ENCODE measurements around the gene BHLHE40.

Gene BHLHE40

GRCh38 chr3:4979428-4980228 is at the start of gene BHLHE40:
Gene BHLHE40, plus strand, starts transcription at chr3:4979437. Its CDS starts 282 bp downstream, at chr3:4979719.
- DNase-seq (ENCODE audit: low read depth in 2 of 2): no peak

- no peak for DNase-seq (ENCODE audit: low read depth in 2 of 2)
Observed at GRCh38 chr3:4930501-4930900, 48.7 kb upstream of the BHLHE40 start.

- DNase-seq (ENCODE audit: low read depth in 2 of 2): no peak
Observed at GRCh38 chr3:4934050-4934449, 45.2 kb upstream of the BHLHE40 start.

DNA sequence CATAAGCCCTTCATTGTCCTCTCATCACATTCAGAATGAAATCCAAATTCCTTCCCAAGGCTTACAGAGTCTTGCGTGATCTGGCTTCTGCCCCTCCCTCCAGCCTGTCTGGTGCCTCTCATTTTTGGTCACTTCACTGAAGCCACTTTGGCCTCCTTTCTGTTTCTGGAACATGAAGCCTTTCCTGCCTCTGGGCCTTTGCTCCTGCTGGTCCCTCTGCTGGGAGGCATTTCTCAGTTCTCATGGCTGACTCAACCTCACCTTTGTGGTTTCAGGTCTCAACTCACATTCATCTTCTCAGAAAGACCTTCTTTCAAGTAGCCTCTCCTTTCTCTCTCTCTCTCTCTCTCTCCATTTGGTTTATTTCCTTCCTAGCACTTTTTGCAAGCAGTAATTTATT is 43.9 kb upstream of the BHLHE40 start:
- DNase-seq (ENCODE audit: low read depth in 2 of 2): no peak

GRCh38 chr3:4936982-4937614 is 42.1 kb upstream of the BHLHE40 start:
- no peak for DNase-seq (ENCODE audit: low read depth in 2 of 2)

DNA sequence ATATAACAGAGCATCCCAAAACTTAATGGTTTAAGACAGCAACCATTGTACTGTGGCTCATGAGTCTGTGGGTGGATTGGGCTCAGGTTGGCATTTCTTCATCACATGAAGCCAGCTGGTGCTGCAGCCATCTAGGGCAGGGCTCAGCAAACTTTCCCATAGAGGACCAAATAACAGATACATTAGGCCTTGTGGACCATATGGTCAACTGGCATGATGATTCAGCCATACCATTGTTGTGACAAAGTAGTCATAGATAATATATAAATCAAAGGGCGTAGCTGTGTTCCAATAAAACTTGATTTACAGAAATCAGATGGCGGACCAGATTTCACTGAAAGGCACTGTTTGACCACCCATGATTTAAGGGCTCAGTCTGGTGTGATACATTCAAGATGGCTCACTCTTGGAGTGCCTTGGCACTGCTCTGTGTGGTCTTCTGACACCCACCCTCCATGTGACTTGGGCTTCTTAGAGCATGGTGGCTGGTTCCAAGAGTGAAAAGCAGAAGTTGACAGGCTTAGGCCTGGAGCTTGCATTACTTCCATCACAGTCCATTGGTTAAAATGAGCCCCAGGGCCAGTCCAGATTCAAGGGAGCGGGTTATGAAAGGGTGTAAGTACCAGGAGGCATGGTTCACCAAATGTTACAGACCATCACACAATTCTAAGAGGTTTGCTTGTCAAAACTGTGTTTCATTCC is 40.8 kb upstream of the BHLHE40 start:
- no peak for DNase-seq (ENCODE audit: low read depth in 2 of 2)

GRCh38 chr3:4939276-4939675 is 40.0 kb upstream of the BHLHE40 start:
- no peak for DNase-seq (ENCODE audit: low read depth in 2 of 2)

DNA sequence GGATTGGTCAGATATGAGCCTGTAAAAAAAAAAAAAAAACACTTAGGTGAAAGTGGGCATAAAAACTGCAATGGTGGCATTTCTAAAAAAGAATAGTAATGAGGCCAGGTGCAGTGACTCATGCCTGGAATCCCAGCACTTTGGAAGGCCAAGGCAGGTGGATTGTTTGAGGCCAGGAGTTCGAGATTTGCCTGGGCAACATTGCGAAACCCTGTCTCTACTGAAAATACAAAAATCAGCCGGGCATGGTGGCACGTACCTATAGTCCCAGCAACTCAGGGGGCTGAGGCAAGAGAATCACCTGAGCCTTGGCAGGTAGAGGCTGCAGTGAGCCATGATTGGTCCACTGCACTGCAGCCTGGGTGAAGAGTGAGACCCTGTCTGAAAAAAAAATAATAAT is 38.3 kb upstream of the BHLHE40 start:
- no peak for DNase-seq (ENCODE audit: low read depth in 2 of 2)

DNA sequence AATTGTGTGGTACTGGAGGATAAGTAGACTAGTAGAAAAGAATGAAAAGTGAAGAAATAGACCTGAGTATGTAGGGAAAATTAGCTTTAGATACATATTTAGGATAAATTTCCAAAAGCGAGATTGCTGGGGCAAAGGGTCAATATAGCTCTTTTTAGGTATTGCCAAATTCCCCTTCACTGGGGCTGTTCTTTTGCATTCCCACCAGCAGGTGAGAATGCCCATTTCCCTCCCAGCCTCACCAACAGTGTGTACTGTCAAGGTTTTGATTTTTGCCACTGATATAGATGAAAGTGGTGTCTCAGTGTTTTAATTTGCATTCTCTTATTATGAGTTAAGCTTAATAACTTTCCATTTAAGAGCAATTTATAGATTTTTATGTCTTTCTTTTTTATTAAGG is 35.7 kb upstream of the BHLHE40 start:
- no peak for DNase-seq (ENCODE audit: low read depth in 2 of 2)

GRCh38 chr3:4945324-4945723 is 33.9 kb upstream of the BHLHE40 start:
- no peak for DNase-seq (ENCODE audit: low read depth in 2 of 2)

- no peak for DNase-seq (ENCODE audit: low read depth in 2 of 2)
Observed at GRCh38 chr3:4947028-4947427, 32.2 kb upstream of the BHLHE40 start.

GRCh38 chr3:4948395-4948794 is 30.8 kb upstream of the BHLHE40 start:
- DNase-seq (ENCODE audit: low read depth in 2 of 2): no peak

GRCh38 chr3:4949004-4949403 is 30.2 kb upstream of the BHLHE40 start:
- no peak for DNase-seq (ENCODE audit: low read depth in 2 of 2)

GRCh38 chr3:4949659-4950058 is 29.6 kb upstream of the BHLHE40 start:
- no peak for DNase-seq (ENCODE audit: low read depth in 2 of 2)

GRCh38 chr3:4950351-4950784 is 28.9 kb upstream of the BHLHE40 start:
- DNase-seq (ENCODE audit: low read depth in 2 of 2): no peak

GRCh38 chr3:4950948-4951347 is 28.3 kb upstream of the BHLHE40 start:
- DNase-seq (ENCODE audit: low read depth in 2 of 2): no peak

GRCh38 chr3:4953119-4953518 is 26.1 kb upstream of the BHLHE40 start:
- DNase-seq (ENCODE audit: low read depth in 2 of 2): no peak

- DNase-seq (ENCODE audit: low read depth in 2 of 2): no peak
Observed at GRCh38 chr3:4954256-4955000, 24.8 kb upstream of the BHLHE40 start.

DNA sequence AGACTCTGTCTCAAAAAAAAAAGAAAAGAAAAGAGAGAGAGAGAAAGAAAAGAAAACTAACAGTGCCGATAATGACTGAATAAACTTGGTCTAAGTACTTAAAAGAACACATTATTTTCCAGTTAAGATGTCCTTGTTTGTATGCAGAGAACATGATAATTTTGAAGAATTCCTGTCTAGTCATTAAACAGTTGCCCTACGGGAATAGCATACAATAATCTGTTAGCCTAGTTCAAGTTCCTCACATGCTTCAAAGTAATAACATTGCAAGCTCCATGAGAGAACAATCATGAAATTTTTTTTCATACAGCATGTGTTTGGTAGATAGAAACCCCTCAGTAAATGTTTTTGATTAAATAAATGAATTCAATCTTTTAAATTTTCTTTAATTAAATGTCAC is 23.1 kb upstream of the BHLHE40 start:
- DNase-seq (ENCODE audit: low read depth in 2 of 2): no peak

GRCh38 chr3:4956738-4957137 is 22.5 kb upstream of the BHLHE40 start:
- no peak for DNase-seq (ENCODE audit: low read depth in 2 of 2)

DNA sequence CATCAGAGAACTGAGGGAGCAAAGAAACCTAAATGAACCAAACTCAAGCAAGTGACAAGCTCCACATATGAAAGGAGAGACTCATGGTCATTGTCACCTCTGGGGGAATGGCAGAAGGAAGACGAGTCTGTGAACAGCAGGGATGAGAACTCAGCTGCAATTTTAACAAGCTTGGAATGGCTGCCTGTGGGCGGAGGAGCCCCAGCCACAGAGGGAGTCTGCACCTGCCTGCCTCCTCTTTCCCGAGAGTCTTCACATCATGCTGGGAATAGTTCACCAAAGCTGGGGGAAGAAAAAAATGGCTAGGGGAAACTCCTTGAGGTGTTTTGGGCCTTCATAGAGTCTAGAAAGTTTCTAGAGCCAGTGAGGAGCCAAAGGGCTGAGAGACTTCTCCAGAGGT is 21.3 kb upstream of the BHLHE40 start:
- no peak for DNase-seq (ENCODE audit: low read depth in 2 of 2)

GRCh38 chr3:4959180-4959579 is 20.1 kb upstream of the BHLHE40 start:
- no peak for DNase-seq (ENCODE audit: low read depth in 2 of 2)
